Measurements from ENCODE around the gene PTPRG.

DNA sequence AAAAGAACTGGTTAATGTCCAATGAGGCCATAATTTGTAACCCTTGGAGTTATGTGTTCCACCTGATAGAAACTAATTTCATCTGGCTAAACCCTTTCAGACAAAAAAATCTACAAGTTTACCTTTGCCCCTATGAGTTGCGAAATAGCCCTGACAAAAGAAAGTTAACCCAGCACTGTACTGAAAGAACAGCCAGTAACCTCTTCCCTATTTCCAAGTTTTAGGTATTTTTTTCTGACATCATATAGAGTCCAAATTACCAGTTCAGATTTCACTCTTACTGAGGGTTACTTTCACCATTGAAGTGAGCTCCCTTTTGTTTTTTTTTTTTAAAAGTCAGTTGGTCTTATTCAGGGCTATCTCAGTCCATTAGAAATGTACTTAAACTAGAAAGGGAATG is 42.8 kb upstream of the PTPRG start:
- TF ChIP-seq CTCF (IDR thresholded peaks at IDR 0.05) (no peak), POLR2A (IDR thresholded peaks at IDR 0.05) (no peak)

All from adrenal gland (tissue), 5 donors.